ENCODE data around the gene MYCT1. TPM values are rescaled to one million over a fixed set of nuclear protein-coding genes. Genes with fewer than 3 reads are reported as not detected.
"Not testable (repeated sequence)": the region's sequence is repeated elsewhere in the genome, so short reads cannot be mapped to it uniquely, and the experiment has no call there.

MYCT1 gene
- total RNA-seq, 2 experiments from 2014 or later, result not detected

DNA sequence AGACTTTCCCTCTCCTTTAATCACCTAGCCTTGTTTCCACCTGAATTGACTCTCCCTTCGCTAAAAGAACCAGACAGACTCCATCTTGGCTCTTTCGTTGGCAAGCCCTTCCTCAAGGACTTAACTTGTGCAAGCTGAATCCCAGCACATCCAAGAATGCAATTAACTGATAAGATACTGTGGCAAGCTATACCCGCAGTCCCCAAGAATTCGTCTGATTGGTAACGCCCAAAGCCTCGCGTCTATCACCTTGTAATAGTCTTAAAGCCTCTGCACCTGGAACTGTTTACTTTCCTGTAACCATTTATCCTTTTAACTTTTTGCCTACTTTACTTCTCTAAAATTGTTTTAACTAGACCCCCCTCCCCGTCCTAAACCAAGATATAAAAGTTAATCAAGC lies 15.6 kb upstream of the MYCT1 start:
- no peaks in the 10 kb centered on the region for H3K4me1 ChIP-seq (ENCODE audit: insufficient read depth, low read length)
- H3K27ac ChIP-seq (ENCODE audit: low read depth in 1 of 2, low read length in 2 of 2), result no peak overlapping the region
- no peaks in the 10 kb centered on the region for H3K9me3 ChIP-seq (ENCODE audit: control insufficient read depth in 1 of 2, insufficient read depth in 1 of 2, low read length in 2 of 2)
- no peaks in the 10 kb centered on the region for H3K36me3 ChIP-seq (ENCODE audit: insufficient read depth, low read length)
- Mint-ChIP-seq H3K27me3 (peaks cover 4% of the 10 kb centered on the region), H3K4me1 (ENCODE audit: low read depth) (no peaks in the 10 kb centered on the region), H3K36me3 (ENCODE audit: low read depth) (no peaks in the 10 kb centered on the region), H3K27ac (no peak overlapping the region), H3K4me3 (no peak overlapping the region), H3K9me3 (no peaks in the 10 kb centered on the region)
- TF ChIP-seq, protein P1, sequence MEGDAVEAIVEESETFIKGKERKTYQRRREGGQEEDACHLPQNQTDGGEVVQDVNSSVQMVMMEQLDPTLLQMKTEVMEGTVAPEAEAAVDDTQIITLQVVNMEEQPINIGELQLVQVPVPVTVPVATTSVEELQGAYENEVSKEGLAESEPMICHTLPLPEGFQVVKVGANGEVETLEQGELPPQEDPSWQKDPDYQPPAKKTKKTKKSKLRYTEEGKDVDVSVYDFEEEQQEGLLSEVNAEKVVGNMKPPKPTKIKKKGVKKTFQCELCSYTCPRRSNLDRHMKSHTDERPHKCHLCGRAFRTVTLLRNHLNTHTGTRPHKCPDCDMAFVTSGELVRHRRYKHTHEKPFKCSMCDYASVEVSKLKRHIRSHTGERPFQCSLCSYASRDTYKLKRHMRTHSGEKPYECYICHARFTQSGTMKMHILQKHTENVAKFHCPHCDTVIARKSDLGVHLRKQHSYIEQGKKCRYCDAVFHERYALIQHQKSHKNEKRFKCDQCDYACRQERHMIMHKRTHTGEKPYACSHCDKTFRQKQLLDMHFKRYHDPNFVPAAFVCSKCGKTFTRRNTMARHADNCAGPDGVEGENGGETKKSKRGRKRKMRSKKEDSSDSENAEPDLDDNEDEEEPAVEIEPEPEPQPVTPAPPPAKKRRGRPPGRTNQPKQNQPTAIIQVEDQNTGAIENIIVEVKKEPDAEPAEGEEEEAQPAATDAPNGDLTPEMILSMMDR (IDR thresholded peaks at IDR 0.05), result no peak
- no peak for ATAC-seq (ENCODE audit: poor library complexity)
- H3K4me3 ChIP-seq (ENCODE audit: low read length), result no peak overlapping the region
- POLR2A ChIA-PET, result no interaction called here
- no peak for DNase-seq
- CTCF ChIA-PET, result no interaction called here
- intact Hi-C loops (cut with DNase I, micrococcal nuclease), result no loop called here
- no peaks in the 10 kb centered on the region for H3K27me3 ChIP-seq (ENCODE audit: control insufficient read depth in 1 of 2, insufficient read depth in 2 of 2, low read length in 2 of 2)

GRCh38 chr6:152682935-152683334 lies 14.8 kb upstream of the MYCT1 start:
- H3K36me3 ChIP-seq (ENCODE audit: insufficient read depth, low read length); ATAC-seq (ENCODE audit: poor library complexity); H3K9me3 ChIP-seq (ENCODE audit: control insufficient read depth in 1 of 2, insufficient read depth in 1 of 2, low read length in 2 of 2); H3K4me3 ChIP-seq (ENCODE audit: low read length); CTCF ChIA-PET; H3K27me3 ChIP-seq (ENCODE audit: control insufficient read depth in 1 of 2, insufficient read depth in 2 of 2, low read length in 2 of 2); H3K4me3 Mint-ChIP-seq; H3K36me3 Mint-ChIP-seq (ENCODE audit: low read depth); POLR2A ChIA-PET; H3K27me3 Mint-ChIP-seq; H3K4me1 Mint-ChIP-seq (ENCODE audit: low read depth); H3K4me1 ChIP-seq (ENCODE audit: insufficient read depth, low read length); H3K9me3 Mint-ChIP-seq; DNase-seq; H3K27ac Mint-ChIP-seq; intact Hi-C loops (cut with DNase I, micrococcal nuclease); H3K27ac ChIP-seq (ENCODE audit: low read depth in 1 of 2, low read length in 2 of 2): not testable (repeated sequence)

- Mint-ChIP-seq H3K36me3 (ENCODE audit: low read depth) (no peaks in the 10 kb centered on the region), H3K4me3 (no peak overlapping the region), H3K27ac (no peak overlapping the region), H3K4me1 (ENCODE audit: low read depth) (no peaks in the 10 kb centered on the region), H3K9me3 (no peaks in the 10 kb centered on the region), H3K27me3 (no peaks in the 10 kb centered on the region)
- Histone ChIP-seq H3K36me3 (ENCODE audit: insufficient read depth, low read length) (no peaks in the 10 kb centered on the region), H3K4me1 (ENCODE audit: insufficient read depth, low read length) (no peaks in the 10 kb centered on the region), H3K27me3 (ENCODE audit: control insufficient read depth in 1 of 2, insufficient read depth in 2 of 2, low read length in 2 of 2) (no peaks in the 10 kb centered on the region), H3K9me3 (ENCODE audit: control insufficient read depth in 1 of 2, insufficient read depth in 1 of 2, low read length in 2 of 2) (no peaks in the 10 kb centered on the region), H3K4me3 (ENCODE audit: low read length) (no peak overlapping the region), H3K27ac (ENCODE audit: low read depth in 1 of 2, low read length in 2 of 2) (no peak overlapping the region)
- no peak for DNase-seq
- intact Hi-C loops (cut with DNase I, micrococcal nuclease), result no loop called here
- POLR2A ChIA-PET, result no interaction called here
- TF ChIP-seq, protein P1 (IDR thresholded peaks at IDR 0.05), result no peak
- ATAC-seq (ENCODE audit: poor library complexity), result no peak
- CTCF ChIA-PET, result interaction anchor here (0.6 kb wide), 1 partner anchor 860 kb away, joined by 3 read pairs; no protein-coding TSS in a partner anchor
These were observed 11.9 kb upstream of the MYCT1 start for GRCh38 chr6:152685819-152686218.

DNA sequence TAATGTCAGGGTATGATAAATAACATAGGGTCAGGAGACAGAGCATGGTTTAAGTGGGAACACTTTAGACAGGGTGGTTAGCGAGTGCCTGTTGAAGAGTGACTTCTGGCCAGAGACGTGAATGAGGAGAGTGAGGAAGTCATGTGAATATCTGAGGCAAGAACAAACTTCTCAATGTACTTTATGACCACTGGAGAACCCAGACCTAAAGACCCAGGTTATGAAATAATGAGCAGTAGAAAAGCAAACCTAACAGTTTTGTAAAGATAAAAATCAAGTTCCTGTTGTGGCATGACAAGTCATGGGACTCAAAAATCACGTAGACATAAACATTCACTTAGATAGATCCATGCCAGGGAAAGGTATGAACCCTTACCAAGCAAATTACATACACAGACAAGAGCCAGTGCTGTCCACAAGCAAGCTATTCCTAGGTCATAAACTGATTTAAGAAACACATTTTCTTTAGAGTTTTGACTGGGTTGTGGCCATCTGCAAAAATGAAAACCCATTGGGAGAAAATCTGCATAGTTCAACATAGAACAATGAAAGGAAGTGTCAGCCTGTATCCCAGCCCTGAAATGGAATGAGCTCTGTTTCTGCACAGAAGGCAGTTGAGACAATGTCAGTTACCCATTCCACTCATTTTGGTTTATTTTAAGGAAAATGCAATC lies 2.2 kb upstream of the MYCT1 start:
- ATAC-seq (ENCODE audit: poor library complexity) (no peak), DNase-seq (no peak)
- no peak overlapping the region for H3K4me3 ChIP-seq (ENCODE audit: low read length)
- H3K4me1 Mint-ChIP-seq (ENCODE audit: low read depth), result no peaks in the 10 kb centered on the region
- H3K36me3 ChIP-seq (ENCODE audit: insufficient read depth, low read length), result no peaks in the 10 kb centered on the region
- H3K27ac ChIP-seq (ENCODE audit: low read depth in 1 of 2, low read length in 2 of 2), result no peak overlapping the region
- H3K9me3 Mint-ChIP-seq, result no peaks in the 10 kb centered on the region
- no peaks in the 10 kb centered on the region for H3K36me3 Mint-ChIP-seq (ENCODE audit: low read depth)
- H3K4me1 ChIP-seq (ENCODE audit: insufficient read depth, low read length), result no peaks in the 10 kb centered on the region
- no peak overlapping the region for H3K4me3 Mint-ChIP-seq
- POLR2A ChIA-PET, result no interaction called here
- intact Hi-C loops (cut with DNase I, micrococcal nuclease), result no loop called here
- no peaks in the 10 kb centered on the region for H3K9me3 ChIP-seq (ENCODE audit: control insufficient read depth in 1 of 2, insufficient read depth in 1 of 2, low read length in 2 of 2)
- H3K27me3 ChIP-seq (ENCODE audit: control insufficient read depth in 1 of 2, insufficient read depth in 2 of 2, low read length in 2 of 2), result peaks cover 0 to 5% of the 10 kb centered on the region in 2 experiments
- H3K27me3 Mint-ChIP-seq, result peaks cover 18% of the 10 kb centered on the region
- CTCF ChIA-PET, result no interaction called here
- no peak overlapping the region for H3K27ac Mint-ChIP-seq
- TF ChIP-seq, protein P1 (IDR thresholded peaks at IDR 0.05), result no peak

Data from CD4-positive, alpha-beta T cell (primary cell).